GM12864 (cell line): ENCODE results near the gene UBR1.
"Not testable (repeated sequence)": the region's sequence is repeated elsewhere in the genome, so short reads cannot be mapped to it uniquely, and the experiment has no call there.

Source experiments
- DNase-seq: peaks from one replicate; pipeline ENCODE4 v3.0.0-alpha.2; 2011; ENCODE audit warnings: low read depth
- H3K4me3 ChIP-seq: 2 replicates; pipeline ENCODE4 v1.5.1; 2011; ENCODE audit warnings: mild to moderate bottlenecking, low read depth, low read length, control low read depth
- CTCF ChIP-seq: IDR thresholded peaks from 2 replicates; pipeline ENCODE4 v1.5.1; 2011; ENCODE audit warnings: low read depth, mild to moderate bottlenecking, moderate library complexity, low read length, control low read depth, inconsistent platforms; ENCODE audit errors: missing control alignments

The UBR1 gene

GRCh38 chr15:43143203-43143941, 37.5 kb upstream of the UBR1 start:
- H3K4me3 ChIP-seq, result no peak overlapping the region
- TF ChIP-seq CTCF, result peak; percentile 27
- DNase-seq, result no peak

GRCh38 chr15:43135351-43135750, 29.5 kb upstream of the UBR1 start:
- no peak for TF ChIP-seq CTCF
- DNase-seq, result no peak
- H3K4me3 ChIP-seq, result no peak overlapping the region

- TF ChIP-seq CTCF, result no peak
- no peak for DNase-seq
- H3K4me3 ChIP-seq, result peak overlapping the region; percentile 99
Measured at GRCh38 chr15:43134157-43134635, 28.4 kb upstream of the UBR1 start.

DNA sequence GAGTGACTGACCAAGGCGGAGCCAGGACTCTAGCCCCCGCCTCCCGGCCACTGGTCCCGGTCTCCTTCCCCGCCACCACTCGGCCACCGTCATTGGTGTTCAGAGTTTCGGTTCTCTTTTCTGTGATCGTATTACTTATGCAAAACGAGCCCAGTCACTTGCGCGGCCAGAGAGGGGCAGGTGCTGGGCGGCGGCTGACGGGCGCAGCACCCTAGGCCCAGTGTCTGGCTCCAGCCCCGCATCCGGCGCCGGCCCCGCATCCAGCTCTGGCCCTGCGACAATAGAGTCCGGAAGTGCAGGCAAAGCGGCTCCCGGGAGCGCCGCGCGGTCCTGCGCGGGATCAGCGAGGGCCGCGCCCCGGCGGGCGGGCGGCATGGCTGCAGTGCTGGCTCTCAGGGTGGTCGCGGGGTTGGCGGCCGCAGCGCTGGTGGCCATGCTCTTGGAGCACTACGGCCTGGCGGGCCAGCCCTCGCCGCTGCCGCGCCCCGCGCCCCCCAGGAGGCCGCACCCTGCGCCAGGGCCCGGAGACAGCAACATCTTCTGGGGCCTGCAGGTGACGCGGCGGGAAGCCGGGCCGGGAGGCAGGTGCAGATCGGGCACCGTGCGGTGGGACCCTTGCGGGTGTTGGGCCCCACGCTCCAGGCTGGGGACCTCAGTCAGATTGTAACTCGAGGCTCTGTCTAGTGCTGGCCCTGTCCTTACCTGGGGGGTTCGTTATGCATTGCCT, 27.8 kb upstream of the UBR1 start, which contains the start of gene TMEM62:
TSS of gene TMEM62 (plus strand) at position 157 of the 727 bp plus-strand sequence. CDS start at position 374, 217 bp downstream.
- H3K4me3 ChIP-seq, result peak within 1 kb of the TSS; percentile 99
- peak; percentile 1 for TF ChIP-seq CTCF
- DNase-seq, result peak; percentile 74

DNA sequence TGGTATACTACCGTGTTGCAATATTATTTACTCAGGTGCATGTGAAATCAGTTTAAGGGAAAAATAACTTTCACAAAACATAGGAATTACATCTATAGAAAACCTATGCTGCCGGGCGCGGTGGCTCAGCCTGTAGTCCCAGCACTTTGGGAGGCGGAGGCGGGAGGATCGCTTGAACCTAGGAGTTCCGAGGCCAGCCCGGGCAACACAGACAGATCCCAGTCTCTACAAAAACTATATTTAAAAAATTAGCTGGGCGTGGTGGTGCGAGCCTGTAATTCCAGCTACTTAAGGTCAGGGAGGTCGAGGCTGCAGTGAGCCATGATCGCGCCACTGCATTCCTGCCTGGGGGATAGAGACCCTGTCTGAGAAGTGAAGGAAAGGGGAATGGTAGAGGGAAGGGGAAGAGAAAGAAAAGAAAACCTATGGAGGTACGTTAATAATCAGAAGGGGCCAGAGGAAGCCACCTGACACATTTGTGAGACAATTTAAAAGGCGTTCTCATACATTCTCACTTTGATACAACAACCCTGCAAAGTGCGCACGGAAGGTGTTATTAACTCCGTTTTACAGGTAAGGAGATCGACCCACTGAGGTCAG, 27.1 kb upstream of the UBR1 start:
- H3K4me3 ChIP-seq, result peak overlapping the region; percentile 99
- no peak for DNase-seq
- TF ChIP-seq CTCF, result no peak

DNA sequence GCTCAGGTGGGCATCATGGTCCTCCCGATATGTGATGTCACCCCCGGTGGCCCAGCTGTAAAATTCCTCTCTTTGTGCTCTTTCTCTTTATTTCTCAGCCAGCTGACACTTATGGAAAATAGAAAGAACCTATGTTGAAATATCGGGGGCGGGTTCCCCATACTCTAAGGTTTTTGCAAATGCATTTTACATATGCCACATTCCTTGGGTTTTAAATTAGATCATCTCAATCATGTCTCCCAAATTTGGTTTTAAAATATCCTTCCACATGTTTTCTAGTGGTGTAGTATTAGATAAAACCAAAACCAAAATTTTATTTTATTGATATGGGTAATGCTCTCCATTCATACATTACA, 23.1 kb upstream of the UBR1 start:
- H3K4me3 ChIP-seq, result no peak overlapping the region
- DNase-seq, result no peak
- TF ChIP-seq CTCF, result no peak

GRCh38 chr15:43128174-43128979, 22.5 kb upstream of the UBR1 start:
- DNase-seq, H3K4me3 ChIP-seq: not testable (repeated sequence)
